Central memory CD8-positive, alpha-beta T cell (primary cell): Measurements from ENCODE around the gene HGD.

ENCODE experiments used
- ATAC-seq: fragments of 150-1000 bp; cut with Tn5 transposase; replicated peaks from 2 replicates; pipeline ENCODE4 v1.10.0; 2022; ENCODE audit warnings: mild to moderate bottlenecking, moderate FRiP score, moderate number of reproducible peaks; ENCODE audit not compliant: poor library complexity, severe bottlenecking; ENCODE audit errors: extremely low read depth
- DNase-seq, 2 donors: peaks; one replicate each; pipeline ENCODE4 v3.0.0; 2021; ENCODE audit warnings: low spot score in 2 of 2
- H3K27ac Mint-ChIP-seq: one replicate; pipeline ENCODE4 v1.8.0; 2022; ENCODE audit warnings: low read depth, mild to moderate bottlenecking, moderate library complexity, mixed read lengths
- H3K27me3 Mint-ChIP-seq: one replicate; pipeline ENCODE4 v1.8.0; 2022; ENCODE audit warnings: mixed read lengths
- H3K36me3 Mint-ChIP-seq: one replicate; pipeline ENCODE4 v1.8.0; 2022; ENCODE audit warnings: mild to moderate bottlenecking, moderate library complexity, mixed read lengths; ENCODE audit not compliant: insufficient read depth
- H3K4me1 Mint-ChIP-seq: one replicate; pipeline ENCODE4 v1.8.0; 2022; ENCODE audit warnings: mixed read lengths
- H3K4me3 Mint-ChIP-seq: one replicate; pipeline ENCODE4 v1.8.0; 2022; ENCODE audit warnings: mild to moderate bottlenecking, moderate library complexity, mixed read lengths
- H3K9me3 Mint-ChIP-seq: one replicate; pipeline ENCODE4 v1.8.0; 2022; ENCODE audit warnings: mixed read lengths

Gene HGD

GRCh38 chr3:120587332-120587975 lies 94.6 kb downstream of the HGD start:
- ATAC-seq = no peak
- Mint-ChIP-seq H3K27ac (no peak overlapping the region), H3K9me3 (no peaks in the 10 kb centered on the region), H3K4me1 (no peaks in the 10 kb centered on the region), H3K4me3 (no peak overlapping the region), H3K27me3 (peaks cover 21% of the 10 kb centered on the region), H3K36me3 (peaks cover 3% of the 10 kb centered on the region)
- no peak for DNase-seq
